KMS-11 (cell line): ENCODE results near the gene PAM.

Experiments used
- H2AFZ ChIP-seq: fragments of 200-600 bp; sonication (generic); 2 replicates; pipeline ENCODE4 v1.6.1; 2016; ENCODE audit warnings: antibody characterized with exemption, mixed run types, low read depth
- H3K27ac ChIP-seq: fragments of 200-600 bp; sonication (generic); 2 replicates; pipeline ENCODE4 v1.6.1; 2016; ENCODE audit warnings: mild to moderate bottlenecking, mixed run types
- H3K27me3 ChIP-seq: fragments of 200-600 bp; sonication (generic); 2 replicates; pipeline ENCODE4 v1.6.1; 2017; ENCODE audit warnings: mild to moderate bottlenecking, low read depth, mixed run types, moderate library complexity; ENCODE audit not compliant: insufficient read depth
- H3K36me3 ChIP-seq: fragments of 200-600 bp; sonication (generic); 2 replicates; pipeline ENCODE4 v1.6.1; 2017; ENCODE audit warnings: mild to moderate bottlenecking, mixed run types; ENCODE audit not compliant: insufficient read depth
- H3K4me1 ChIP-seq: fragments of 200-600 bp; sonication (generic); 2 replicates; pipeline ENCODE4 v1.6.1; 2016; ENCODE audit warnings: mild to moderate bottlenecking, low read depth, mixed run types; ENCODE audit not compliant: poor library complexity, severe bottlenecking
- H3K4me2 ChIP-seq: fragments of 200-600 bp; sonication (generic); 2 replicates; pipeline ENCODE4 v1.7.0; 2016; ENCODE audit warnings: mild to moderate bottlenecking, mixed run types
- H3K4me3 ChIP-seq: fragments of 200-600 bp; sonication (generic); IDR thresholded peaks from 2 replicates; pipeline ENCODE4 v1.6.1; 2017; ENCODE audit warnings: low read depth, low read length, mixed read lengths; ENCODE audit not compliant: insufficient read depth
- H3K79me2 ChIP-seq: fragments of 200-600 bp; sonication (generic); 2 replicates; pipeline ENCODE4 v1.6.1; 2016; ENCODE audit warnings: low read depth, mixed run types; ENCODE audit not compliant: insufficient read depth
- H3K9ac ChIP-seq: fragments of 200-600 bp; sonication (generic); 2 replicates; pipeline ENCODE4 v1.6.1; 2016; ENCODE audit warnings: mild to moderate bottlenecking, mixed run types
- H4K20me1 ChIP-seq: fragments of 200-600 bp; sonication (generic); 2 replicates; pipeline ENCODE4 v1.6.1; 2016; ENCODE audit warnings: mild to moderate bottlenecking, mixed run types; ENCODE audit not compliant: insufficient read depth
- CTCF ChIP-seq: fragments of 200-600 bp; sonication (generic); conservative IDR thresholded peaks from 2 replicates; pipeline ENCODE4 v1.6.1; 2017; ENCODE audit warnings: low read depth, mild to moderate bottlenecking, antibody characterized with exemption, low read length, moderate library complexity, mixed read lengths

Gene PAM

GRCh38 chr5:103075442-103075841, 320.3 kb downstream of the PAM start:
- Histone ChIP-seq H3K9ac (no peak overlapping the region), H3K4me2 (no peak overlapping the region), H3K4me3 (no peak overlapping the region), H3K27ac (no peak overlapping the region), H3K79me2 (no peaks in the 10 kb centered on the region), H2AFZ (no peak overlapping the region), H3K36me3 (no peaks in the 10 kb centered on the region), H3K27me3 (no peaks in the 10 kb centered on the region), H3K4me1 (no peaks in the 10 kb centered on the region), H4K20me1 (no peaks in the 10 kb centered on the region)
- no peak for TF ChIP-seq CTCF
